NCI-H146 treated with DMSO at 0.1 percent for 48 hours (cell line): ENCODE data around the gene C1orf50.
"Not testable (repeated sequence)": the region's sequence is repeated elsewhere in the genome, so short reads cannot be mapped to it uniquely, and the experiment has no call there.

Experiments used
- DNase-seq: peaks from one replicate; lab custom pipeline; 2025; ENCODE audit not compliant: unreplicated experiment; lab: John Stamatoyannopoulos, UW

Gene C1orf50

DNA sequence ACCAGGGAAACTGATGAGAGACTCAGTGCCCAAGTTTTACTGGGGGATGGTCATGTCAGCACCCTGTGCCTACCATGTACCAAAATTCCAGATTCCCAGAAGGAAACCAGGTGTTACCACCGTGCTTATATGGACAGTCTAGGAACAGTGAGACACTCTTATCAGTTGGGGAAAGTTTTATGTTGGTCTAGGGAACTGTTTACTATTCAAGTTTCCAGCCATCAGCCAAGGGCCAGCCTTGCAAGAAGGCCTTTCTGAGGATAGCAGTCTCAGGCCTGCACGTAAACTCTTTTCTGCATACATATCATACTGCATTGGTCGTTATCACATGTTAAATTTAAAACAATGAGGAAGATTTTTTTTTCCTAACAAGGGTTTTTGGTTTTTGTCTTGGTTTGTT, 30.4 kb downstream of the C1orf50 start:
- no peak for DNase-seq

DNA sequence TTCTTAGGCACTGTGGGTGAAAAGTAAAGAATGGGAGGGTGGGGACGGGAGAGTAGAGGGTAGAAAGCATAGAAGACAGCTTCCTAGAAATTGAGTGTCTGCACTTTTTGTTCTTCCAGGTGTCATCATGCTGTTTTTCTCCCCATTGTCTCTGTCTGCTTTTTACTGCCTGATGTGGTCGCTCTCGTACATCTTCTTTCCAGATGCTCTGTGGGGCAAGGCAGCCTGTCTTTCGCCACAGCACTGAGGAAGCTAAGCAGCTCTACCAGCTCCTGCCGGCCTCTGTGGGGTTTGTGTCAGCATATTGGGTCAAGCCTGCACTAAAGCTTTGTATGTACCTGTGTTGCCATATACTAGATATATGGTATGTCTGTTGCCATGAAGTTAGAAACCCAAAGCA, 30.9 kb downstream of the C1orf50 start:
- DNase-seq: no peak

DNA sequence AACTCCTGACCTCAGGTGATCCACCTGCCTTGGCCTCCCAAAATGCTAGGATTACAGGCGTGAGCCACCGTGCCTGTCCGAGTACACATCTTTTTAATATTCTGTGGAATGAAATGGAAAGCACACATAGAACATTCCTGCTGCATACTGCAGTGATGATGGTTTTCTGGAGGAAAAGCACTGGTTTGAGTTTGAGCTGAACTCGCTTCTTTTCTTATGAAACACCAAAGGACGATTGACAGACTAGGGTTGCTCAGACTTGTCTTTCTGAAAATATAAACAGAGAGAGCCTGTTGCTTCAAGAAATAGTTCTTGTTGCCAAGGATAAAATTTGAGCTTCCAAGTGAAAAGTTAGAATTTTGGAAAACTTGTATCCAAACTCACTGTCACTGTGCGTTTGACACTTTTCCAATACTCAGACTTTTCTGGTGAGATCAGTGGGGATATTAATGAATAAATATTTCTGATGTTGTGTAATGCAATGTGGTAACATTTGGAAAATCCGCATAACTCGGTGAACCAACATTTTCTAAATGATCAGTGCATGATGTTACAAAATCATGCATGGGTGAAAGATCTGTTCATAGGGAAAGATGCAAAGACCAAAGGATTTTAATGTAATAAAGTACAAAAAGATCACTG, 34.9 kb downstream of the C1orf50 start:
- no peak for DNase-seq

DNA sequence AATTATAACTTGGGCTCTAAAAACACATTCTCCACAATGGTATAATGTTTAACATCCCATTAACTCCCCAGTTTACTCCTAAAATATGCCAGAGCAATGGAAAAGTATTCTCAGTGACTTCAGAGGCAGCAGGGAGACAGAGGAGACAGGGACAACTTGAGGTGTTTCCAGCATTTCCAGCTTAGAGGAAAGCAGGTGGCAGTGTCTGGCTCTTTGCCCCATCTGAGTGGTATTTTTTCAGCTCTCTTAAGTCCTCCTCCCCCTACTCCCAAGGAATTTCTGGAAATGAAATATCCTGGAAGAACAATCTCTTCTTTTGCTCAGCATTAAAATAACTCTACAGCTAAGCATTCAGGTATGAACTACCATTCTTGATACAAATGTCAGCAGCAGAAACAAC, 39.1 kb downstream of the C1orf50 start:
- no peak for DNase-seq

DNA sequence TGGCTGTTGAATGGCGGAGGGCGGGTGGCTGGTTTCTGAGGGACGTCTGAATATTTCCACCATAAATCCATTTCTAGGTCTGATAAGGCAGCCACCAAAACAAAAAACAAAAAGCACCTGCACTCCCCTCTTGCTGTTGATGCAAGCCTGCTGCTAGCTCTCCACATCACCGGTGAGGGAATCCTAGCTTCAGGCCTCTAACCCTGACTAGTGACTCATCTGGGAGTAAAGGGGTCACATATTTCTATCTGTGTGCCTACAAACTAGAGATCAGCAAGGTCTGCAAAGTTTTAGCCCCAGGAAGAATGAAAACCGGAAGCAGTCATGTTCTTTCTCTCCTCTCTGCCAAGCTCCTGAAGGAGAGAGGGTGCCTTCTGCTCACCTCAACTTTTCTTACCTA, 39.5 kb downstream of the C1orf50 start:
- DNase-seq: no peak

DNA sequence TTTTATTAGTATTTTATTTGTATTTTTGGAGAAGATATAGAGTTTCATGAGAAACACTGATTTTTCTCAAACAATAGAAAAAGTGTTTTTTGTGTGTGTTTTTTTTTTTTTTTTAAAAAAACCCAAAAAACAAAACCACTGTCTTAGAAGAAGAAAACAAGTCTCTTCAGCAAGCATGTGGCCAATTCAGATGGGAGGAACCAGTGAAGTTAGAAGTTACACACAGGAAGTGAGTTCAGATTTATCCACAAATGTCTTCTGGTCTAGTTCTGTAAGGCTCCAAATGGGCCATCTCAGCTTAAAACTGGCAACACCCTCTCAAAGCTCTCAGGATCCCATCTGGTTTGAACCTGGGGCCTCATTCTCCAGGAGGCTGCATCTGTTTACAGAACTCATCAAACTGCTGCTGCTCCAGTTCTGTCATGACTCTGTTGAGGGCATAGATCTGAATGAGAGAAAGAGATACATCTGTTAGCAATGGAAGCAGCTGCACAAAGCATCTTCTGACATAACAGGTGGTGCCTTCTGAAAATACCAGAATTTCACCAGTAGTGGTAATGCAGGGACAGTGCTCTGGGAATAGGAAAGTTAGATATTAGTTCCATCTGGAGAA, 40.1 kb downstream of the C1orf50 start:
- DNase-seq: no peak

DNA sequence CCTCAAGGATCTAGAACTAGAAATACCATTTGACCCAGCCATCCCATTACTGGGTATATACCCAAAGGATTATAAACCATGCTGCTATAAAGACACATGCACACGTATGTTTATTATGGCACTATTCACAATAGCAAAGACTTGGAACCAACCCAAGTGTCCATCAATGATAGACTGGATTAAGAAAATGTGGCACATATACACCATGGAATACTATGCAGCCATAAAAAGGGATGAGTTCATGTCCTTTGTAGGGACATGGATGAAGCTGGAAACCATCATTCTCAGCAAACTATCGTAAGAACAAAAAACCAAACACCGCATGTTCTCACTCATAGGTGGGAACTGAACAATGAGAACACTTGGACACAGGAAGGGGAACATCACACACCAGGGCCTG, 47.8 kb downstream of the C1orf50 start:
- not testable (repeated sequence) for DNase-seq

DNA sequence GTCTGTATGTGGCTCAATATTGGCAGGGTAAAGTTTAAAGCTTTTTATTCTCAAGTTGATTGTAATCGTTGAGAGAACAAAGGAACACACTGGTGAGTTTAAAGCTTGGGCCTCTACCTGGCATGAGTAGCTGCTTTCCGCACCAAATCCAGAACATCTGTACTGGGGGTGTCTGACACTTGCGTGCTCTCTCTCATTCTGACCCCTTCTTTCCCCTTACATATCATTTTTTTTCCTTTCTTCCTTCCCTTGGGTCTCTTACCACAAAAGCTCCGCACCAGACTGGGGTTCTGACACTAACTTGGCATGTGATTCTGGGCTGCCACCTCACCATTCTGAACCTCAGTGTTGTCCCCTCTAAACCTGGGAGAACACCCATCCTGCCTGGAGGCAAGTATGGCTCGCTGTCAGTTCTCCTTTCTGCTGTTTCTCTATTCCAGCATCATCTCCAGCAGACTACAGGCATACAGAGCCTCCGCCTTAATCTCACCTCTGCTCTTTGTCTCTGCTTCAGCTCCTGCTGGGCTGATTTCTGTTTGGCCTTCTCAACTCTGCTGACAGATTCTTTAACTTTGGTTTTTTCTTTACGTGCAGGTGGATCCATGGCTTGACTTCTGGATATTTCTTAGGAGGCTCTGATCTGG, 49.0 kb downstream of the C1orf50 start:
- peak; percentile 37 for DNase-seq

DNA sequence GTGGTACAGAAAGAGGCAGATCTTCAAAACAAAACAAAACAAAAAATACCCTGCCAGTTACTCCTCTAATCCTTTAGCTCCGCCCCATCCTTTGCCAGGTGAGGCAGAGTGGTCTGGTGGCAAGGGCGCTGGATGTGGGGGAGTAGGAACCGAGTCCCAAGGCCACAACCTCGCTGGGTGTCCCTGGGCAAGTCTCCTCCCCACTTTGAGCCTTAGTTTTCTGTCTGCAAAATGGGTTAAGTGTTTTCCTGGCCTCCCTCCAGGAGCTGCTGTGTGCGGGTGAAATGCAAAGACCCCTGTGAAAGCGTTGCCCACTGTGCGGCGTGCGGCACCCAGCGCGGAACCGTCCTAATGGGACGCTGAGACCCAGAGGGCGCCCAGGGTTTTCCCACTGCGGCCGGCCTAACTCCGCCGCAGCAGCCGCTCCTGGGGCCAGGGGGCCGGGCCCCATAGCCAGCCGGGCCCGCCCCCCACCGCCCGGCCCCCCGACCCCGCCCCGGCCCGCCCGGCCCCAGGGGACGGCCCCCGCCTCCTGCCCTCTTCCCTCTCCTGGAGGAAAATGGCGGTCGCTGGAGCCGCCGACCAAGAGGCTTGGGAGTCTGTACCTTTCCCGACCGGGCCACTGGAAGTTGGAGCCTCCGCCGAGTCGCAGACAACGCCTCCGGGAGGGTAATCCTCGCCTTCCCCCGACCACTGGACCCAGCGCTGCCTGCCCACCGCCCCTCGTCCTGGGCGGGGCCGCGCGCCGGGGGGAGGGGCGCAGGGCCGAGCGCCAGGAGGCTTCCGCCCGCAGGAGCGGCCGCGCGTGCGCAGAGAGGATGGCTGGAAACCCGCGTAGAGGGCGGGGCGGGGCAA, 49.8 kb downstream of the C1orf50 start, which contains the start of the genes ERMAP and SVBP:
ERMAP (plus strand) TSS at position 538 of the 855 bp plus-strand sequence. CDS start 13,327 bp downstream, outside the sequence.
SVBP (minus strand) TSS at position 813 of the 855 bp plus-strand sequence. CDS start 853 bp downstream, outside the sequence.
- peak; percentile 50 for DNase-seq

DNA sequence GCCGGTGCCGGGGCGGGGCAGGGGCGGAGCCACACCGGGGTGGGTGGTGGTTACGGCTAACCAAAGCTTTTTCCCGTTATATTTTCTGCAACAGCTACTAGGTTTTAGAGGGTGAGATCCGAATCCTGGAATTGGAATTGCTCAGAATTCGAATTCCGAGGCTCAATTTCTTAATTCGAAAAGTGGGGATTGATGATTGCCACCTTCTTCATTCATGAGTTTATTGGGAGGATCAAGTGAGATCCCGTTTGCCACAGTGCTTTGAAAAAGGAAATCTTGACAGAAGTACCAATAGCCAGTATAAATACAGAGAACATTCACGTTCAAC, 50.4 kb downstream of the C1orf50 start:
- DNase-seq: no peak

DNA sequence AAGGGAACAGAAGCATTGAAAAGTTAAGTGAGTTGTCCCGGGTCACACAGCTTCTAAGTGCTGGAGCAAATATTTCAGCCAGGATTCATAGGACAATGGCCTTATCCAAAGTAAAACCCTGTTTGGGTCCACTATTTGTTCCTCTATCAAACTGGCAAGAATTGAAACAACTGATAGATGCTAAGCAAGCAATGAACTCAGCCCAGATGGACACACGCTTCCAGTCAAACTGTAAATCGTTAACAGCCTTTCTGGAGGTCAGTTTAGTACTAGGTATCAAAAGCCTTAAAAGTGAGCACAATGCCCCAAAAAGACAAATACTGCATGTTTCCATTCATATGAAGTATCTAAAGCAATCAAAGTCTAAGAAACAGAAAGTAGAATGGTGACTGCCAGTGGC, 50.9 kb downstream of the C1orf50 start:
- DNase-seq: no peak

DNA sequence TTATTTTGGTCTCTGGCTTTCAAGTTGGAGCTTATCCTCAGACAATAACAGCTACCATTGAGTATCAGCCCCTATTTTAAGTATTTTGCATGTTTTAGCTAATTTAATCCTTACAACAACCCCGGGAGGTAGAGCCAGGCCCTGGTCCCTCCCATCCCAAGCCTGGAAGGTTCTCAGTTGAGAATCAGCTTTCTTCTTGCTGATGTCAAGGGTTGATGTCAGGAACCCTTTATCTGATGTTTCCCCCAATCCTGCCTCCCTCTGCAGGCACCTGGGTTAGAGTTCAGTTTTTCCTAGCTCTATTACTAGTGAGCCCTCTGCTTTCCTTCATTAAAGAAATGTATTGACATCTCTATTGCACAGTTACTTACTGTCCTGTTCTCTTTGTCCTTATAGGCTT, 53.8 kb downstream of the C1orf50 start:
- DNase-seq: no peak

DNA sequence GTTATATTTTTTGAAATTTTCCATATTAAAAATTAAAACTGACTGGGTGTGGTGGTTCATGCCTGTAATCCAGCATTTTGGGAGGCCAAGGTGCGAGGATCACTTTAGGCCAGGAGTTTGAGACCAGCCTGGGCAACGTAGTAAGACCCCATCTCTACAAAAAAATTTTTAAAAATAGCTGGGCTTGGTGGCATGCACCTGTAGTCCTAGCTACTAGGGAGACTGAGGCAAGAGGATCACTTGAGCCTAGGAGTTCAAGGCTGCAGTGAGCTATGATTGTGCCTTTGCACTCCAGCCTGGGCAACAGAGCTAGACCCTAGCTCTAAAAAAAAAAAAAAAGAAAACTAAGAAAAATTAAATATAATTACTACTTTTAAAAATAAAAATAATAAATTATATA, 54.6 kb downstream of the C1orf50 start:
- no peak for DNase-seq

DNA sequence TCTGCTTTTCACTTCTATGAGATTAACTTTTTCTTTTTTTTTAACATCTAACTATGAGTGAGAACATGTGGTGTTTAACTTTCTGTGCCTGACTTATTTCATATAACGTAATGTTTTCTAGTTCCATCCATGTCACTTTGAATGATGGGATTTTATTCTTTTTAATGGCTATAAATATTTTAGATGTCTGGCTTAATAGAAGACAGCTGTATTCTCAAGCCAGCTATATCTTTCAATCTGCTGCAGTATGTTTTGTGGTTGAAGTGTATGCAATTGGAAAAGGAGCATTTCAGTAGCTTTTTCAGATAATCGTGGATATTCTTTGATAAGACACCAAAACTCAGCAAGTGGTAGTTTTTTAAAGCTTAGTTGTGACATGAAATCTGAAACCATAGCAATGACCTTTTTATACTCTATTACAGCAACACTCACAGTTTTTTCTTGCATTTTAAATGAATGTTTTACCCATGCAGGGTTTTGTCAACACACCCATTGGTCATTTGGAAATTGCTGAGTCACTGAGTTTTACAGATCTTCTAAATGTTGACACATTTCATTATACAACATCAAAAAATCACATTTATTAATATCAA, 55.8 kb downstream of the C1orf50 start:
- no peak for DNase-seq

DNA sequence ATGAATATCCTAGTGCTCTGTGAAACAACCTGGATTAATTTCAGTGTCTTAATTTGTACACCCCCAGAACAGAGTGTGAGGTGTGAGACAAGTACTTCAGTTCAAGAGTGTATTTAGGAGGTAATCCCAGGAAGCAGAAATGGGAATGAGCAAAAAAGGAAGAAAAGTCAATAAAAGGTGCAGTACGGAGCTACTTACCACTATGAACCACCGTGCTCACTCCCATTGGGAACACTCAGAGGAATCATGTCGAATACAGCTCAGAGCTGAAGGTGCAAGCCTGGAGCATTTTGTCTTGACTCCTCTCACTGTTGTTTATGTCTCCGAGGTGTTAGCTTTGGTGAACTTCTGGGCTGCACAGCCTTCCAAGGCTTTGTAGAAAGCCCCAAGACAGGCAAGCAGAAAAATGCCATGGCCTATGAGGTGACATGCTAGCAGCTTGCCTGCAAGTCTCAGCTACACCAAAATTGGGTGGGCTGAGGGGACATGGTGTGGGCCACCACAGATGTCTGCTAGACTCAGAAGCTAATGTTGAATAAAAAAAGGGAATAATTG, 57.5 kb downstream of the C1orf50 start:
- DNase-seq: no peak

DNA sequence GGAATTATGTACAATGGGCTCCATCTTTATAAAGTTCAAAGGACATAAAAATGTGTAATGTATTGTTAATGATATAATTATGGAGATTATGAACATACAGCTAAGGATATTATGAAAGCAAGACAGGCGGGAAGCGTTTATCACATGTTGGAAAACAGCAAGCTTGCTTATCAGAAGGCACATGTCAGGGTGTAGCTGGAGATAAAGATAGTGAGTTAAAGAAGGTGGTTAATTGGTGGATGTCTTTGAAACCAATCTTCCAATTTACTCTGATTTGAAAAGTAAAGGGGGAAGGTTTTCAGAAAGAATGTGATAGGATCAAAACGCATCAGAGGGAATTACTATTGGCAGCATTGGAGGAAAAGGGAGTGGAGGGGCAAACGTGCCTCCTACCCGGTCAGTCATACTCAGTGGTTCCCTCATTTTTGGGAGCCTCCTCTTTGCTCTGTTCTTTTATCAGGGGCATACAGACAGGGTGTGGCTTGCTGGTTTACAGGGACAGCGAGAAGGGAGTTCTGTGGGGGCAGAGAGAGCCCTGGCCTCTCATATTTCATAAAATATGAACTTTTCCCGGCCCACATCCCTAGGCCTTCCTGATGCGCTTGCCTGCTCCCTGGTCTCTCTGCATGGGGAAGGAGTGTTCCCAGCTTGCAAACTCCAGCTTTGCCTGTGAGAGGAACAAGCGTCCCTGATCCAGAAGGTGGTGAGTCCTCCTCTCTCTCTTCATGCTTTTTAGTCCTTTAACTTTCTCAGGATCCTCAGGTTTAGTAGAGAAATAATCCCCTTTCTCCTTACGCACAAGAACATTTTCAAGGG, 58.2 kb downstream of the C1orf50 start:
- DNase-seq: no peak
